NCI-H226 (cell line): ENCODE measurements around the gene DNM2.
A peak's percentile ranks its signal among the peaks of the same experiment; 100 is the strongest.
"Not testable (repeated sequence)": the region's sequence is repeated elsewhere in the genome, so short reads cannot be mapped to it uniquely, and the experiment has no call there.

ENCODE experiments used
- DNase-seq: peaks from one replicate; pipeline ENCODE4 v3.0.0-alpha.2; 2015

DNM2 gene

GRCh38 chr19:10726268-10726667 lies 8.4 kb downstream of the DNM2 start:
- DNase-seq, result no peak

GRCh38 chr19:10727685-10728201 lies 9.9 kb downstream of the DNM2 start:
- DNase-seq, result no peak

- DNase-seq, result no peak
These were observed 11.5 kb downstream of the DNM2 start for GRCh38 chr19:10729411-10729810.

- DNase-seq, result no peak
These were observed 13.1 kb downstream of the DNM2 start for GRCh38 chr19:10730932-10731331.

GRCh38 chr19:10735741-10736140 lies 17.9 kb downstream of the DNM2 start:
- no peak for DNase-seq

- DNase-seq, result no peak
These were observed 18.3 kb downstream of the DNM2 start for GRCh38 chr19:10736189-10736588.

GRCh38 chr19:10736916-10737551 lies 19.2 kb downstream of the DNM2 start:
- DNase-seq, result no peak

GRCh38 chr19:10737722-10738121 lies 19.8 kb downstream of the DNM2 start:
- DNase-seq, result no peak

- no peak for DNase-seq
These were observed 22.9 kb downstream of the DNM2 start for GRCh38 chr19:10740798-10741197.

- DNase-seq, result no peak
These were observed 24.6 kb downstream of the DNM2 start for GRCh38 chr19:10742476-10742875.

- DNase-seq, result no peak
These were observed 26.4 kb downstream of the DNM2 start for GRCh38 chr19:10744253-10744798.

GRCh38 chr19:10744801-10745293 lies 27.0 kb downstream of the DNM2 start:
- DNase-seq, result no peak

GRCh38 chr19:10746437-10746836 lies 28.6 kb downstream of the DNM2 start:
- not testable (repeated sequence) for DNase-seq

GRCh38 chr19:10747271-10747670 lies 29.4 kb downstream of the DNM2 start:
- peak; percentile 44 for DNase-seq

- no peak for DNase-seq
These were observed 29.8 kb downstream of the DNM2 start for GRCh38 chr19:10747674-10748073.

- DNase-seq, result no peak
These were observed 30.5 kb downstream of the DNM2 start for GRCh38 chr19:10748195-10748926.

GRCh38 chr19:10748927-10749434 lies 31.1 kb downstream of the DNM2 start:
- DNase-seq, result peak; percentile 92

- DNase-seq, result no peak
These were observed 31.8 kb downstream of the DNM2 start for GRCh38 chr19:10749435-10750384.

GRCh38 chr19:10751109-10751953 lies 33.5 kb downstream of the DNM2 start:
- DNase-seq, result no peak

- no peak for DNase-seq
These were observed 34.5 kb downstream of the DNM2 start for GRCh38 chr19:10752237-10752912.
